Liver (tissue), 9 donors: ENCODE data around the gene COL27A1. TPM values are rescaled to one million over a fixed set of nuclear protein-coding genes. Genes with fewer than 3 reads are reported as not detected.

Source experiments
- DNase-seq: peaks from one replicate; pipeline ENCODE4 v3.0.0-alpha.2; 2017; ENCODE audit warnings: low spot score
- H3K27ac ChIP-seq, 2 donors: one replicate each; pipeline ENCODE4 v1.7.0; 2013; ENCODE audit warnings: inconsistent platforms in 2 of 2, low read length in 2 of 2, control low read depth in 1 of 2, low read depth in 1 of 2, mild to moderate bottlenecking in 1 of 2
- H3K27me3 ChIP-seq, 4 donors: one replicate each; pipeline versions ENCODE4 v1.6.1 to v1.7.0; 2013; ENCODE audit warnings: low read length in 3 of 4, inconsistent platforms in 1 of 4, mild to moderate bottlenecking in 1 of 4, moderate library complexity in 1 of 4; ENCODE audit not compliant: control insufficient read depth in 4 of 4, insufficient read depth in 4 of 4
- H3K36me3 ChIP-seq, 4 donors: one replicate each; pipeline versions ENCODE4 v1.6.1 to v1.7.0; 2013; ENCODE audit warnings: low read length in 3 of 4, mild to moderate bottlenecking in 3 of 4, low read depth in 1 of 4, moderate library complexity in 1 of 4; ENCODE audit not compliant: control insufficient read depth in 4 of 4, insufficient read depth in 3 of 4
- H3K4me1 ChIP-seq, 4 donors: one replicate each; pipeline versions ENCODE4 v1.6.1 to v1.7.0; 2013; ENCODE audit warnings: low read length in 3 of 4, mild to moderate bottlenecking in 3 of 4, moderate library complexity in 1 of 4; ENCODE audit not compliant: control insufficient read depth in 4 of 4, insufficient read depth in 4 of 4
- H3K4me3 ChIP-seq, 3 donors: one replicate each; pipeline versions ENCODE4 v1.6.1 to v1.7.0; 2013; ENCODE audit warnings: low read length in 3 of 3, control low read depth in 1 of 3, low read depth in 1 of 3, mild to moderate bottlenecking in 1 of 3
- H3K9ac ChIP-seq, 2 donors: one replicate each; pipeline ENCODE4 v1.7.0; 2013; ENCODE audit warnings: low read length in 2 of 2, mild to moderate bottlenecking in 2 of 2, moderate library complexity in 2 of 2, control low read depth in 1 of 2, low read depth in 1 of 2
- H3K9me3 ChIP-seq, 4 donors: one replicate each; pipeline versions ENCODE4 v1.6.1 to v1.7.0; 2013; ENCODE audit warnings: low read length in 3 of 4; ENCODE audit not compliant: control insufficient read depth in 4 of 4
- EGR1 ChIP-seq, 2 donors: IDR thresholded peaks; 2 replicates each; pipeline ENCODE4 v1.6.1; 2016 to 2018; ENCODE audit warnings: antibody characterized with exemption in 2 of 2, low read depth in 2 of 2
- FOXA1 ChIP-seq: IDR thresholded peaks from 2 replicates; pipeline ENCODE4 v1.6.1; 2016; ENCODE audit warnings: antibody characterized with exemption
- FOXA2 ChIP-seq: IDR thresholded peaks from 2 replicates; pipeline ENCODE4 v1.6.1; 2016; ENCODE audit warnings: antibody characterized with exemption
- GABPA ChIP-seq, 2 donors: IDR thresholded peaks in 1 of 2; conservative IDR thresholded peaks in 1 of 2; 2 replicates each; pipeline ENCODE4 v1.6.1; 2016; ENCODE audit warnings: antibody characterized with exemption in 2 of 2, mild to moderate bottlenecking in 1 of 2, moderate library complexity in 1 of 2
- HNF4A ChIP-seq, 2 donors: conservative IDR thresholded peaks; 2 replicates each; pipeline ENCODE4 v1.6.1; 2016; ENCODE audit warnings: antibody characterized with exemption in 2 of 2, mild to moderate bottlenecking in 2 of 2
- HNF4G ChIP-seq: IDR thresholded peaks from 2 replicates; pipeline ENCODE4 v1.6.1; 2016; ENCODE audit warnings: antibody characterized with exemption
- JUND ChIP-seq, 2 donors: IDR thresholded peaks; 2 replicates each; pipeline ENCODE4 v1.6.1; 2016; ENCODE audit warnings: antibody characterized with exemption in 2 of 2
- MAX ChIP-seq: IDR thresholded peaks from 2 replicates; pipeline ENCODE4 v1.6.1; 2016; ENCODE audit warnings: antibody characterized with exemption
- NR2F2 ChIP-seq: IDR thresholded peaks from 2 replicates; pipeline ENCODE4 v1.6.1; 2016; ENCODE audit warnings: antibody characterized with exemption
- RAD21 ChIP-seq, 2 donors: IDR thresholded peaks; 2 replicates each; pipeline ENCODE4 v1.6.1; 2016; ENCODE audit warnings: antibody characterized with exemption in 2 of 2, mild to moderate bottlenecking in 2 of 2
- RXRA ChIP-seq, 2 donors: IDR thresholded peaks; 2 replicates each; pipeline ENCODE4 v1.6.1; 2017 to 2018; ENCODE audit warnings: antibody characterized with exemption in 2 of 2, mild to moderate bottlenecking in 1 of 2
- SP1 ChIP-seq: IDR thresholded peaks from 2 replicates; pipeline ENCODE4 v1.6.1; 2018; ENCODE audit warnings: antibody characterized with exemption, mild to moderate bottlenecking
- TAF1 ChIP-seq: conservative IDR thresholded peaks from 2 replicates; pipeline ENCODE4 v1.6.1; 2016; ENCODE audit warnings: antibody characterized with exemption, mild to moderate bottlenecking
- YY1 ChIP-seq: IDR thresholded peaks from 2 replicates; pipeline ENCODE4 v1.6.1; 2016; ENCODE audit warnings: antibody characterized with exemption, mild to moderate bottlenecking
- ZBTB33 ChIP-seq: IDR thresholded peaks from 2 replicates; pipeline ENCODE4 v1.6.1; 2016; ENCODE audit warnings: antibody characterized with exemption
- WGBS: extraction: QIAGEN DNeasy Blood & Tissue Kit; methylation state at CpG from one replicate; pipeline ENCODE4 v1.1.7; 2013; 5-methylcytosine and 5-hydroxymethylcytosine counted together
- polyA plus RNA-seq, 2 donors: library from polyadenylated mRNA; stranded (reverse) in 1 of 2; unstranded in 1 of 2; fragments of 200-250 nt in 1 of 2; fragments of >200 nt in 1 of 2; fragmentation: Nextera tagmentation in 1 of 2; extraction: Ambion mirVana in 1 of 2; gene quantifications; one replicate each; pipeline versions ENCODE4 v1.2.1 to v1.2.3, GENCODE V29; 2013 to 2015
- total RNA-seq, 2 donors: library from RNA; depleted of rRNA; stranded (reverse); fragments of >200 nt; gene quantifications; one replicate each; pipeline ENCODE4 v1.2.3, GENCODE V29; 2014
- TF ChIP-seq, protein P1 (sequence below): fragments of 150-350 bp; IDR thresholded peaks from 2 replicates; pipeline ENCODE4 v1.5.1; 2017; ENCODE audit warnings: improper control_type of control experiment, low read depth, low read length; ENCODE audit not compliant: missing input control
- TF ChIP-seq, protein P2 (sequence below): IDR thresholded peaks from 2 replicates; pipeline ENCODE4 v1.6.1; 2016; ENCODE audit warnings: antibody characterized with exemption, mild to moderate bottlenecking
- TF ChIP-seq, protein P3 (sequence below): IDR thresholded peaks from 2 replicates; pipeline ENCODE4 v1.6.1; 2016; ENCODE audit warnings: antibody characterized with exemption
- donor health status: healthy.
- donor health status: healthy.
- donor health status: healthy.
- donor health status: healthy.
- donor health status: healthy.

The COL27A1 gene
- total and polyA plus RNA-seq, 4 donors: 7.0 to 20.4 (median 12.0) TPM

- TF ChIP-seq, protein P1, sequence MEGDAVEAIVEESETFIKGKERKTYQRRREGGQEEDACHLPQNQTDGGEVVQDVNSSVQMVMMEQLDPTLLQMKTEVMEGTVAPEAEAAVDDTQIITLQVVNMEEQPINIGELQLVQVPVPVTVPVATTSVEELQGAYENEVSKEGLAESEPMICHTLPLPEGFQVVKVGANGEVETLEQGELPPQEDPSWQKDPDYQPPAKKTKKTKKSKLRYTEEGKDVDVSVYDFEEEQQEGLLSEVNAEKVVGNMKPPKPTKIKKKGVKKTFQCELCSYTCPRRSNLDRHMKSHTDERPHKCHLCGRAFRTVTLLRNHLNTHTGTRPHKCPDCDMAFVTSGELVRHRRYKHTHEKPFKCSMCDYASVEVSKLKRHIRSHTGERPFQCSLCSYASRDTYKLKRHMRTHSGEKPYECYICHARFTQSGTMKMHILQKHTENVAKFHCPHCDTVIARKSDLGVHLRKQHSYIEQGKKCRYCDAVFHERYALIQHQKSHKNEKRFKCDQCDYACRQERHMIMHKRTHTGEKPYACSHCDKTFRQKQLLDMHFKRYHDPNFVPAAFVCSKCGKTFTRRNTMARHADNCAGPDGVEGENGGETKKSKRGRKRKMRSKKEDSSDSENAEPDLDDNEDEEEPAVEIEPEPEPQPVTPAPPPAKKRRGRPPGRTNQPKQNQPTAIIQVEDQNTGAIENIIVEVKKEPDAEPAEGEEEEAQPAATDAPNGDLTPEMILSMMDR: no peak
- TF ChIP-seq JUND (IDR thresholded peaks at IDR 0.05): peak in 1 of 2 donors; percentile 78
- peak; percentile 95 for TF ChIP-seq SP1
Measured at GRCh38 chr9:114174876-114175771, 19.8 kb downstream of the COL27A1 start (continued).

GRCh38 chr9:114176624-114177291 is 21.4 kb downstream of the COL27A1 start:
- H3K9me3 ChIP-seq: no peaks in the 10 kb centered on the region
- peak overlapping the region; percentile 88 to 93 for H3K27ac ChIP-seq
- peaks cover 29 to 92% (median 80%) of the 10 kb centered on the region in 4 donors for H3K4me1 ChIP-seq
- H3K4me3 ChIP-seq: no peak overlapping the region
- DNase-seq: no peak
- 26% methylated on average over 11 of the region's 11 CpGs for WGBS
- H3K36me3 ChIP-seq: peaks cover 0 to 2% (median 0%) of the 10 kb centered on the region in 4 donors
- no peaks in the 10 kb centered on the region for H3K27me3 ChIP-seq
- TF ChIP-seq ZBTB33 (peak; percentile 38), RXRA (IDR thresholded peaks at IDR 0.05) (peak; percentile 59 to 90), NR2F2 (no peak), FOXA1 (no peak), YY1 (peak; percentile 72), RAD21 (IDR thresholded peaks at IDR 0.05) (peak; percentile 49 to 50), MAX (peak; percentile 54), JUND (IDR thresholded peaks at IDR 0.05) (peak in 1 of 2 donors; percentile 56), SP1 (peak; percentile 59), TAF1 (no peak), GABPA (IDR thresholded peaks at IDR 0.05 in 1 of 2, conservative IDR thresholded peaks at IDR 0.05 in 1 of 2) (no peak), HNF4A (conservative IDR thresholded peaks at IDR 0.05) (peak; percentile 77 to 91), HNF4G (no peak), EGR1 (IDR thresholded peaks at IDR 0.05; ENCODE audit: low read depth in 2 of 2) (no peak), FOXA2 (peak; percentile 32)
- TF ChIP-seq, protein P2, sequence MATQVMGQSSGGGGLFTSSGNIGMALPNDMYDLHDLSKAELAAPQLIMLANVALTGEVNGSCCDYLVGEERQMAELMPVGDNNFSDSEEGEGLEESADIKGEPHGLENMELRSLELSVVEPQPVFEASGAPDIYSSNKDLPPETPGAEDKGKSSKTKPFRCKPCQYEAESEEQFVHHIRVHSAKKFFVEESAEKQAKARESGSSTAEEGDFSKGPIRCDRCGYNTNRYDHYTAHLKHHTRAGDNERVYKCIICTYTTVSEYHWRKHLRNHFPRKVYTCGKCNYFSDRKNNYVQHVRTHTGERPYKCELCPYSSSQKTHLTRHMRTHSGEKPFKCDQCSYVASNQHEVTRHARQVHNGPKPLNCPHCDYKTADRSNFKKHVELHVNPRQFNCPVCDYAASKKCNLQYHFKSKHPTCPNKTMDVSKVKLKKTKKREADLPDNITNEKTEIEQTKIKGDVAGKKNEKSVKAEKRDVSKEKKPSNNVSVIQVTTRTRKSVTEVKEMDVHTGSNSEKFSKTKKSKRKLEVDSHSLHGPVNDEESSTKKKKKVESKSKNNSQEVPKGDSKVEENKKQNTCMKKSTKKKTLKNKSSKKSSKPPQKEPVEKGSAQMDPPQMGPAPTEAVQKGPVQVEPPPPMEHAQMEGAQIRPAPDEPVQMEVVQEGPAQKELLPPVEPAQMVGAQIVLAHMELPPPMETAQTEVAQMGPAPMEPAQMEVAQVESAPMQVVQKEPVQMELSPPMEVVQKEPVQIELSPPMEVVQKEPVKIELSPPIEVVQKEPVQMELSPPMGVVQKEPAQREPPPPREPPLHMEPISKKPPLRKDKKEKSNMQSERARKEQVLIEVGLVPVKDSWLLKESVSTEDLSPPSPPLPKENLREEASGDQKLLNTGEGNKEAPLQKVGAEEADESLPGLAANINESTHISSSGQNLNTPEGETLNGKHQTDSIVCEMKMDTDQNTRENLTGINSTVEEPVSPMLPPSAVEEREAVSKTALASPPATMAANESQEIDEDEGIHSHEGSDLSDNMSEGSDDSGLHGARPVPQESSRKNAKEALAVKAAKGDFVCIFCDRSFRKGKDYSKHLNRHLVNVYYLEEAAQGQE: peak; percentile 24
- TF ChIP-seq, protein P1: no peak
- TF ChIP-seq, protein P3, sequence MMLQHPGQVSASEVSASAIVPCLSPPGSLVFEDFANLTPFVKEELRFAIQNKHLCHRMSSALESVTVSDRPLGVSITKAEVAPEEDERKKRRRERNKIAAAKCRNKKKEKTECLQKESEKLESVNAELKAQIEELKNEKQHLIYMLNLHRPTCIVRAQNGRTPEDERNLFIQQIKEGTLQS: no peak
- H3K9ac ChIP-seq: peak overlapping the region; percentile 23 to 70
